Measurements from ENCODE around the gene ONECUT3.

Gene ONECUT3

DNA sequence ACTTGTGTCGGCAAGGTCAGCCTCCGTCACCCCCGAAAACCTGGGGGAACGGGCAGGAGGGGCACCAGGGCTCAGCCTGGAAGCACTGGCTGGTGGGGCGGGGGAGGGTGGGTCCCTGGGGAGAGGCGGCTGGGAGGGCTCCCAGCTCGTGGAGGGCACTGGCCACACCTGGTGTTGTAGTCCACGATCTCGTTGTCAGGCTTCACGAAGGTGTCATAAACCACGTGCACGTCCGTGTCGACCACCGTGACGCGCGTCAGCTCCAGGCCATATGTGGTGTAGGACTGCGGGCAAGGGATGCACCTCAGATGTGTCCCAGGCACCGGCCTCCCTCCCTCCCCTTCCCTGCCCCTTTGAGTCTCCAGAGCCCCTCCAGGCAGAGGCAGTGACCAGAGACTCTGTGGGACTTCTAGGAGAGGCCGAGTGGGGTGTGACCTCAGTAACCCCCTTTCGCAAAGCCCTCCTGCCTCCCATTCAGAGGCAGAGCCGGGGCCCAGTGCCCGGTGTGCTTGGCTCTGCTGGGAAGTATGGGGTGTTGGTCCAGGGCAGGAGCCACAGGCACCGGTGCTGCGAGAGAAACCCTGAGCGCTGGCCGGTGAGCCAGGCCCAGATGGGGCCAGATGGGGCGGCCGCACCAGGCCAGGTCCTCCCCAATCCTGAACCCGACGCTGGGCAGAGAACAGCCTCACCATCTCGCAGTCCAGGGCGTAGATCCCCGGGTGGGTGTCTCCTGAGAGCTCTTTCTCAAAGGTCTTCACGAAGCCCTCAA lies 63.4 kb downstream of the ONECUT3 start:
- no peak for DNase-seq

- DNase-seq, result no peak
Observed at GRCh38 chr19:1817553-1818179, 64.4 kb downstream of the ONECUT3 start.

DNA sequence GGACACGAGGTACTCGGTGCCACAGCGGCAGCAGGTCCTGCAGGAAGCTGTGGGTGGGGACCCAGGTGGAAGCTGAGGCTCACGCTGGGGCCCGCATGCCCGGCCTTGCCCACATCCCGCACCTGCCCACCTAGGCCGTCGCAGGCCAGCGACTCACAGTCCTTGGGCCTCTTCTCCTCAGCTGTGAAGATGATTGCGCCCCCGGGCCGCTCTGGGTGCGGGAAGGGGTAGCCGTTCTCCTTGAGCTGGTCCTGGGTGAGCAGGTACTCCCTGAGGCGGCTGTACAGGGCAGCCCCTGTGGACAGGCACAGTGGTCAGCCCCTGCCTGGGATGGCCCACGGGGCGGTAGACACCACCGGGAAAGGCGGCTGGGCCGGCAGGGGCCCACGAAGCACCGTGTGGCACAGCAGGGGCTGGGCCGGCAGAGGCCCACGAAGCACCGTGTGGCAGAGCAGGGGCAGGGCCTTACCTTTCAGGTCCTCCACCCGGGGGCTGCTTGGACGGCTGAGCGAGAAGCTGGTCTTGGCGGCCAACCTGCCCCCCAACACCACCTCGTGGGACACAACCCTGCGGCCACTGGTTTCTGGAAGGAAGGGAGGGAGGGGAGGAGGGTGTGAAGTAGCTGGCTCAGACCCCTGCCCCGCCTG lies 65.4 kb downstream of the ONECUT3 start:
- DNase-seq, result no peak

DNA sequence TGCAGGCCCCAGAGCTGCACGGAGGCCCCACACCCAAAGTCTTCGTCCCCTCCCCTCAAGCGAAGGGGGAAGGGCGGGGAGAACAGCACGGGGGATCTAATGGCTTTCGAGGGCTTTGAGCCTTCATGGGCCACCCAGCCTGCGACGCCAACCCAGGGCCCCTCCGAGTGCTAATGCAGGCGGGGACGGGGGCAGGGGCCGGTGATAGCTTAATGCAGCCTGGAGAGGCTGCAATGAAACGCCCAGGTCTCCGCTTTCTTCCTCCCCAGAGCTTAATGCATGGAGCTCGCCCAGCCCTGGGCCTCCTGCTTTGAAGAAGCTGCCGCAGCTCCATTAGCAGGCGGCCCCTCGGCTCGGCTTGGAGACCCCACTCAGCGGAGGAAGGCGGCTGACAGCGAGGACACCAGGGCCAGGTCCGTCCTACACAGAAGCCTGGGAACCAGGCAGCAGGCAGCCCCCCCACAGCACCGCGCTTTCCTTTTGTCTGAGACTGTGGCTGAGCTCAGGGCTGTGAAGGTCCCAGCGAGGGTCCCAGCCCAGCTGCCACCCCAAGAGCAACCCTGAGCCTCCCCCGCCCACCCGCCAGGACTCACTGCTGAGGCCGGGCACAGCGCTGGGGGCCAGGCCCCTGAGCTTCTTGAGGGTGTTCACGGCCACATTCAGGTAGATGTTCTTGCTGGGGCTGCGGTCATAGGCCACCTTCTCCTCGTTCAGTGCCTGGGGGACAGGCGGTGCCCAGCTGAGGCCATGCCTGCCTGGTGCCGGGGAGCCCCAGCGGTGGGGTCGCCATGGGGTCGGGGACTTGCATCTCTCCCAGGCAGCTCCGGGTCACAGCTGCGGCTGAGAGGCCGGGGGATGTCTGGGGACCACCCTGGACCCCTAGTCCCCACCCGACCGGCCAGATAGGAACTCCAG lies 66.3 kb downstream of the ONECUT3 start:
- DNase-seq, result no peak

GRCh38 chr19:1822210-1822609 lies 68.9 kb downstream of the ONECUT3 start:
- no peak for DNase-seq

DNA sequence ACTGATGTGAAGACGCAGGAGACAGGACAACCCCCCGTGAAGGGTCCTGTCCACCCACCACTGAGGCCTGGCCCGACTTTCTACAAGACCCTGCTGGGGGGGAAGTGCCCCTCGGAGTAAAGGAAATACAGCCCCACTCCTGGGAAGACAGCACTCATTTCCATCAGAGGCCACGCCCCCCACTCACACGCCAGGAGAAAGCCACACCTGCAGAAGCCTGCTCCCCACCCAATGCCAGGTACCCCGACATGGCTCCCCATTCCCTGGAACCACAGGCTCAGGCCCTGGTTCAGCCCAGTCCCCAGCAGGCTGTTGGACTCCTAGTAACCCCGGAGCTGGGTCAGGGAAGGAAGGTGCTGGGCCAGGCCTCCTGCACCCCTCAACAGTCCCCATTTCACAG lies 69.7 kb downstream of the ONECUT3 start:
- no peak for DNase-seq

DNA sequence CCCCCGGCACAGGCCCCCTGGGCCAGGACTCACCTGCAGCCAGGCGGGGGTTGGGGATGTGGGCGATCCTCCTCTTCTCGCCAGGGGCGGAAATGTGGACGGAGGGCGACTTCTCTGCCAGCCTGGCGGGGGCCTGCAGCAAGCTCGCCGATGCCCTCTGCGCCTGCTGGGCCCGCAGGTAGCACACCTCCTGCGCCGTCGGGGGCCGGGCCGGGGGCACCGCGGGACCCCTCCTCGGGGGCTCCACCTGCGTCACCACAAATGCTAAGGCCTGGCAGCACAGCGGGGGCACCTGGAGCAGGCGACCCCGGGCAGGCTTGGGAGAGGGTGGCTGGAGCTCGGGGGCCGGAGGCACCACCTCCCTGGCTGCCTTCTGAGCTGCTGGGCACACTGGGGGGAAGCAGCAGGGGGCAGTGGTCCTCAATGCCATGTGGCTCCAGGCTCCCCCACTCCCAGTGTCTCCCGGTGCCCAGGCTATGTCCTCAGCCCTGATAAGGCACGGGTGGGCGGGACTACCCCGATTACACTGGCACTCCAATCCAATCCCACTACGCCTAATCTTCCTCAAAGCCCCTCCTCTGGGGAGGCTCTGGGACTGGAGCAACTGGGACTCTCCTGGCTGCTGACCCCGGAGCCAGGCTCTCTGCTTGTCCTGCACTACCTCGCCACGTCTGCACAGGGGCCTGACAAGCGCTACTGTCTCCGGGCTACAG lies 70.4 kb downstream of the ONECUT3 start:
- DNase-seq, result no peak

DNA sequence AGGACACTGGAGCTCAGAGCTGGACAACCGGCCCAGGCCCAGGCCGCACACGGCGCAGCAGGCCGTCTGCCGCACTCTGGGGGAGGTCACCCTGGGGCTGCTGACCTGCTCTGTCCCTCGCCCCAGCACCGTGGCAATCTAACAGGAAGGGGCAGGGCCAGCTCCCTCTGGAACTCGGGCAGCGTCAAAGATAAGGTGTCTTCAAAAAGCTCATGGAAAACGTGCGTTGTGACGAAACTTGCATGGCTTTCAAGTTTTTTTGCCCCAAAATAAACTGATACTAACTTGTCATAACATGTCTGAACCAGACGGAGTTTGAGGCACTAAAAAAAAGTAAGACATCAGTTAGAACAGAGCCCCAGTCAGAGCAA lies 70.9 kb downstream of the ONECUT3 start:
- DNase-seq, result no peak

DNA sequence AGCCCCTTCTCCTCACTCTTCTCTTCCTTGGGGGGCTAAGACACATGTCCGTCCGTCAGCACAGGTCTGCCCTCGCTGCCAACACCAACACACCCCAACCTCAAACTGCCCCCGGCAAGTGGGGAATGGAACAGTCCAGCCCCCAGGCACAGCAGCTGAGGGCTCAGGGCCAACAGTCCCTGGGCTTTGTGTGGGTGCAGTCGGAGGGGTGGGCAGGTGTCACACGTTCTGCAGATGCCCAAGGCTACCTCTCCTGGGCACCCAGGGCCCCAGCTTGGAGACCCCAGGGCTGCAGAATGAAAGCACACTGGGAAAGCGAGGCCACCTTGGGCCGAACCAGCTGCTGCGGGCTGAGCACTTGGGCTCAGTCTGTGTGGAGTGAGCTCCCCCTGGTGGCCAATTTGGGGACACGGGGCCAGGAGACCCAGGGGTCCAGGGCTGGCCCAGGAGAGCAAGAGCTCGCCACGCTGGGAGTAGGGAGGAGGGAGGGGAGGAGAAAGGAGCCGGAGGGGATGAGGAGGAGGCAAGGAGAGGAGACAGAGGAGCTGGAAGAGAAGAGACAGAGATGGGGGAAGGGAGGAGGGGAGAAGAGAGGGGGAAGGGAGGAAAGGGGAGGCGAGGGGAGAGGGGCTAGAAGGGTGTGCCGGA lies 72.7 kb downstream of the ONECUT3 start:
- peak; percentile 50 to 73 (median 67) for DNase-seq

DNA sequence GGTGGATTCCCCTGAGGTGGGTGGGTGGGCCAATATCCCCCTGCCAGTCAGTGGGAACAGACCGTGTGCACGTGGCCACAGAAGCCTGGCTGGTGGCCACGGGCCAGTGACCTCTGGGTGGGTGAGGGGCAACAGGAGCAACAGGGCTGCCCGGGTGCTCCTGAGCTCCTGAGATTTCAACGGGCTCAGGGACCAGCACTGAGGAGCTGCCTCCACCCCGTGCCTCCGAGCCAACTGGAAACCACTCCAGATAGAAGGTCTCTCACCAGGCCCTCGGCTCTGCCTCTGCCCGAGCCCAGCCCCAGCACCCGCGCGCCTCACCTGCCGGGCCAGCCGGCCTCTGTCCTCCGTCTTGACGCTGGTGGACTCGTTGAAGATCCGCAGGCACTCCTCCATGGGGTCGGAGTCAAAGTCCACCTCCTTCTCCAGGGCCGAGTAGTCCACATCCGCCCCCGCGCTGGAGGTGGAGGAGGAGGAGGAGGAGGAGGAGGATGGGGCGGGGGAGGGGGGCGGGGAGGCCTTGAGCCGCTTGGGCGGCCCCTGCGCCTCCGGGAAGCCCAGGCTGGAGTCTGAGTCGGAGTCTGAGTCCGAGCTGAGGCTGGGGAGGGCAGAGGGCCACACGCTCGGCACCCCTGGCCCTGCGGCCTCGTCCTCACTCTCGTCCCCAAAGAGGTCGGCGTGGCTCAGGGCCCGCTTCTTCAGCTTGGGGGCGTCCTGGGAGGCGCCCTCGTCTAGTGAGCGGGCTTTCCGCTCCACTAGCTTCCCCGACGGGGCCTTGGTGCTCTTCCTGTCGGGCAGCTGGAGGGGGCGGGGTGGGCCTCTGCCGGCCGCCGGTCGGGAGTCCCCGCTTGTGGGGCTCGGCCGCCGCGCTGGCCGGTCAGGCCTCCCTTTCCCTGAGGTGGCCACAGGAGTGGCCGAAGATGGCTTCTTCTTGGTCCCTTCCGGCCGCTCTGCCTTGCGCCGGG lies 73.5 kb downstream of the ONECUT3 start:
- DNase-seq, result no peak

GRCh38 chr19:1827566-1828278 lies 74.4 kb downstream of the ONECUT3 start:
- no peak for DNase-seq

DNA sequence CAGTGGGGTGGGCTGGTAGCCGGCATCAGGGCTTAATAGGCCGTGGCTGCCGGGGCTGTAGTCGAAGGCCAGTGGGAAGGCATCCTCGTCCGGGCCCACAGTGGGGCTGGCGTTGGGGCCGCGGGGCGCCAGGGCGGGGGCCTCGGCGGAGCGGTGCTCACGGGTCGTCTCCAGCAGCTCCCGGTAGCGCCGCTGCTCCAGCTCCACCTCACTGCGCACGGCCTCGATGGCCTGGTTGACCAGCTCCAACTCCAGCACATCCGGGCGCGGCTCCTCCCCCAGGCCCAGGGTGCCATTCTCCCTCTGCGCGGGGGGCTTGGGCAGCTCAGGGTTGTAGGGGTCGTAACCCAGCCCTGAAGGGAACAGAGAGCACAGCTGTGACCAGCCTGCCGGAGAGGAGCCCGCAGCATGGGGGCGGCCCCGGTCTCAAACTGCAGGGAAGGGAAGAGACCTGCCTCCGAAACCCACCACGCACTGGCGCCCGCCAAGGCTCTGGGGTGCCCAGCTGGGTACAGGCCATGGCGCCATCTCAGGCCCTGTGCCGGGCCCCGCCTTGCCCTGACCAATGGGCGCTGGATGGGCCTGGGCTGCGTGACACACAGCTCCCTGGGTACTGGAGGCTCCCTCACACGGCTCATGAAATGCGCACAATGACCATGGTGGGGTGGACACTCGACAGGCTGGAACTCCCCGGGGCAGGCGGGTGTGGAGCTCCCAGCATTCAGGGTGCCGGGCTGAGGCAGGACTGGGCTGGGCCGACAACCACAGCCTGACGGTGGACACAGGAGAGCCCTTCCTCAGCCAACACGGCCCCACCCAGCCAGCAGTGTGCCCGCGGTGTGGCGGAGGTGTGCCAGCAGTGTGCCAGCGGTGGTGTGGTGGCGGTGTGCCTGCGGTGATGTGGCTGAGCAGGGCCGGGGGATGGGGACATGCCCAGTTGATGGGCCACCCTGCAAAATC lies 75.3 kb downstream of the ONECUT3 start:
- DNase-seq, result no peak

DNA sequence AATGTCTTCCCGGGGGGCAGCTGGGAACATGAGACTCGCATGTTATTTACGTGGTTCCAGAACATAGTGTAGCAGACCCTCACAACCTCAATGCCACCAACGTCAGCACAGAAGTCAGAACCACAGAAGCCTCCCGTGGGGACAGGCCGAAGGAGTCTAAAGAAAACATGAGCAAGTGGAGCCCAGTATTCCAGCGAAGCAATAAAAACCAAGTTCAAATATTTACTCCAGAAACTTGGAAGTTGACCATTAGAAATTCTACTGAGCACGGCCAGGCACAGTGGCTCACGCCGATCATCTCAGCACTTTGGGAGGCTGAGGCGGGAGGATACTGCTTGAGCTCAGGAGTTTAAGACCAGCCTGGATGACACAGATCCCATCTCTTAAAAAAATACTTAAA lies 76.7 kb downstream of the ONECUT3 start:
- no peak for DNase-seq

DNA sequence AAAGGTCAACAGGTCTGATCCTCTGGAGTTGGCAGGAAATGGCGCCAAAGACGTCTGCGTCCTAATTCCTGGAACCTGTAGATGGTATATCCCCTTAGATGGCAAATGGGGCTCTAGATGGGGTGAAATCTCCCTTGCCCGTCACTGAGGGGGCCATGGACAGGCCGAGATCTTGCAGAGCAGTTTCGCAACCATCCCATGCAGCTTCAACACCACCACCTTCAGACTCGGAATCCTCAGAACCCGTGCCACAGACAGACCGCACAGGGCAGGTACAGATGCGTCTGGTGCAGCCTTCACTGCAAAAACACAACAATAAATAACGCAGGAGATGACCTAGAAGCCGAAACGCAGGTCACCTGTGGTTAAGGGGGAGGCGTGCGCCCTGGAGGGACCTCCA lies 77.3 kb downstream of the ONECUT3 start:
- DNase-seq, result no peak

Measured in T-helper 2 cell (primary cell).